PC-3 (cell line): Measurements from ENCODE around the gene CKS1B. TPM values are rescaled to one million over a fixed set of nuclear protein-coding genes. Genes with fewer than 3 reads are reported as not detected.

ENCODE experiments used
- ATAC-seq: fragments of 200-7000 bp; cut with Tn5 transposase; 2 replicates; pipeline ENCODE4 v1.9.1; 2020; ENCODE audit warnings: mild to moderate bottlenecking, moderate library complexity
- BruUV-seq: library from RNA; stranded (reverse); fragments of 400-500 nt; replicated peaks from 2 replicates; lab custom pipeline; 2021; lab: Mats Ljungman, UMichigan
- CTCF ChIA-PET: fragments of 300-600 bp; sonication (Branson Sonifier 250); formaldehyde crosslinking; loops from one replicate; lab custom pipeline; 2022; ENCODE audit warnings: antibody characterized with exemption; lab: Charles Lee
- POLR2A ChIA-PET: fragments of 300-600 bp; sonication (Branson Sonifier 250); formaldehyde crosslinking; loops from one replicate; lab custom pipeline; 2022; ENCODE audit warnings: antibody characterized with exemption; ENCODE audit not compliant: unreplicated experiment; lab: Charles Lee
- DNase-seq: peaks from one replicate; pipeline ENCODE4 v3.0.0-alpha.2; 2015
- H2AFZ ChIP-seq: fragments of 300-600 bp; sonication (generic); 2 replicates; pipeline ENCODE4 v1.6.0; 2016; ENCODE audit warnings: antibody characterized with exemption, low read length
- H3F3A ChIP-seq: fragments of 300-600 bp; sonication (generic); one replicate; pipeline ENCODE4 v1.6.0; 2017; ENCODE audit warnings: antibody characterized with exemption, low read length, control low read depth, mild to moderate bottlenecking; ENCODE audit not compliant: unreplicated experiment
- H3K27ac ChIP-seq: fragments of 300-600 bp; sonication (generic); 2 replicates; pipeline ENCODE4 v1.5.1; 2016; ENCODE audit warnings: mild to moderate bottlenecking, low read length
- H3K27me3 ChIP-seq: fragments of 300-600 bp; sonication (generic); 2 replicates; pipeline ENCODE4 v1.6.1; 2016; ENCODE audit warnings: low read length, mixed read lengths
- H3K36me3 ChIP-seq: fragments of 300-600 bp; sonication (generic); 2 replicates; pipeline ENCODE4 v1.6.1; 2016; ENCODE audit warnings: low read depth, mixed run types, low read length, mixed read lengths
- H3K4me1 ChIP-seq: fragments of 300-600 bp; sonication (generic); 2 replicates; pipeline ENCODE4 v1.5.1; 2016; ENCODE audit warnings: low read length; ENCODE audit not compliant: insufficient read depth
- H3K4me2 ChIP-seq: fragments of 300-600 bp; sonication (generic); 2 replicates; pipeline ENCODE4 v1.6.0; 2016; ENCODE audit warnings: low read length
- H3K4me3 ChIP-seq: fragments of 300-600 bp; sonication (generic); 2 replicates; pipeline ENCODE4 v1.5.1; 2016; ENCODE audit warnings: mild to moderate bottlenecking, low read length, mixed read lengths
- H3K79me2 ChIP-seq: fragments of 300-600 bp; sonication (generic); 2 replicates; pipeline ENCODE4 v1.6.1; 2017; ENCODE audit warnings: low read length, mixed read lengths
- H3K9ac ChIP-seq: fragments of 300-600 bp; sonication (generic); 2 replicates; pipeline ENCODE4 v1.6.0; 2016; ENCODE audit warnings: mild to moderate bottlenecking, low read length
- H3K9me2 ChIP-seq: fragments of 300-600 bp; sonication (generic); replicated peaks from 2 replicates; pipeline ENCODE4 v1.6.1; 2016; ENCODE audit warnings: mixed run types, low read length, mixed read lengths
- H3K9me3 ChIP-seq: fragments of 300-600 bp; sonication (generic); 2 replicates; pipeline ENCODE4 v1.6.1; 2016; ENCODE audit warnings: low read length, mixed read lengths
- H4K20me1 ChIP-seq: fragments of 300-600 bp; sonication (generic); 2 replicates; pipeline ENCODE4 v1.6.1; 2016; ENCODE audit warnings: low read length, mixed read lengths
- CTCF ChIP-seq: fragments of 300-600 bp; sonication (generic); conservative IDR thresholded peaks from 2 replicates; pipeline ENCODE4 v1.5.1; 2017; ENCODE audit warnings: antibody characterized with exemption, low read depth, mild to moderate bottlenecking, low read length
- EZH2 ChIP-seq: fragments of 300-600 bp; sonication (generic); IDR thresholded peaks from one replicate; pipeline ENCODE4 v1.6.1; 2017; ENCODE audit warnings: antibody characterized with exemption, mild to moderate bottlenecking, low read length; ENCODE audit not compliant: unreplicated experiment
- EZH2phosphoT487 ChIP-seq: fragments of 300-600 bp; sonication (generic); IDR thresholded peaks from 2 replicates; pipeline ENCODE4 v1.6.1; 2018; ENCODE audit warnings: mild to moderate bottlenecking, antibody characterized with exemption, low read length, borderline replicate concordance
- intact Hi-C: fragments of 100-400 bp; cut with micrococcal nuclease; formaldehyde crosslinking; loops from 2 replicates; pipeline ENCODE4 v1.9.0; 2023
- total RNA-seq: library from RNA; depleted of rRNA; stranded (reverse); fragments of >200 nt; gene quantifications from 2 replicates; pipeline ENCODE4 v1.2.3, GENCODE V29; 2014

The CKS1B gene
- total RNA-seq, 1 experiment from 2014 or later = 390 TPM

- Histone ChIP-seq H2AFZ (no peak overlapping the region), H3K27me3 (no peaks in the 10 kb centered on the region), H3K4me3 (no peak overlapping the region), H3K9ac (no peak overlapping the region), H3K9me3 (no peaks in the 10 kb centered on the region), H3K4me1 (peaks cover 22% of the 10 kb centered on the region), H3K9me2 (no peaks in the 10 kb centered on the region), H3F3A (no peaks in the 10 kb centered on the region), H3K79me2 (peaks cover 78% of the 10 kb centered on the region), H3K36me3 (peaks cover 30% of the 10 kb centered on the region; the same call in 1 of the 2 replicates), H3K4me2 (no peak overlapping the region), H3K27ac (no peak overlapping the region), H4K20me1 (0 out of 2 replicates have a peak, but pooled peaks cover 3% of the 10 kb centered on the region)
- DNase-seq (no peak), ATAC-seq (no peak)
- POLR2A ChIA-PET = no interaction called here
- no TSS peak for BruUV-seq
- no peak for TF ChIP-seq CTCF
- no peak for TF ChIP-seq EZH2
- TF ChIP-seq EZH2phosphoT487 = no peak
- intact Hi-C loops = no loop called here
- CTCF ChIA-PET = no interaction called here
These were observed 35.9 kb downstream of the CKS1B start for GRCh38 chr1:155010211-155010918.

GRCh38 chr1:155011004-155011416 is 36.5 kb downstream of the CKS1B start:
- TF ChIP-seq CTCF (no peak), EZH2 (no peak), EZH2phosphoT487 (no peak)
- BruUV-seq = no TSS peak
- Histone ChIP-seq H3K4me2 (no peak overlapping the region), H3K4me1 (peaks cover 16% of the 10 kb centered on the region), H3K9me3 (no peaks in the 10 kb centered on the region), H2AFZ (no peak overlapping the region), H3K9ac (no peak overlapping the region), H3K4me3 (no peak overlapping the region), H3K9me2 (no peaks in the 10 kb centered on the region), H4K20me1 (0 out of 2 replicates have a peak, but pooled peaks cover 3% of the 10 kb centered on the region), H3K27me3 (no peaks in the 10 kb centered on the region), H3K79me2 (peaks cover 72% of the 10 kb centered on the region), H3K27ac (no peak overlapping the region), H3F3A (no peaks in the 10 kb centered on the region), H3K36me3 (peaks cover 33% of the 10 kb centered on the region; the same call in 1 of the 2 replicates)
- no peak for ATAC-seq
- ChIA-PET POLR2A (no interaction called here), CTCF (no interaction called here)
- no peak for DNase-seq
- intact Hi-C loops = no loop called here

GRCh38 chr1:155011437-155012025 is 37.0 kb downstream of the CKS1B start:
- intact Hi-C loops = no loop called here
- CTCF ChIA-PET = no interaction called here
- BruUV-seq = no TSS peak

More at GRCh38 chr1:155011437-155012025, 37.0 kb downstream of the CKS1B start:
- Histone ChIP-seq H3K36me3 (peaks cover 32% of the 10 kb centered on the region; the same call in 1 of the 2 replicates), H3K4me2 (no peak overlapping the region), H3K9ac (no peak overlapping the region), H3K9me3 (no peaks in the 10 kb centered on the region), H3F3A (no peaks in the 10 kb centered on the region), H3K79me2 (peaks cover 66% of the 10 kb centered on the region), H2AFZ (no peak overlapping the region), H4K20me1 (0 out of 2 replicates have a peak, but pooled peaks cover 3% of the 10 kb centered on the region), H3K4me3 (no peak overlapping the region), H3K4me1 (peaks cover 13% of the 10 kb centered on the region), H3K9me2 (no peaks in the 10 kb centered on the region), H3K27ac (no peak overlapping the region), H3K27me3 (no peaks in the 10 kb centered on the region)
- POLR2A ChIA-PET = no interaction called here
- ATAC-seq (no peak), DNase-seq (no peak)
- TF ChIP-seq EZH2 (no peak), EZH2phosphoT487 (no peak), CTCF (no peak)
